ENCODE results near the gene CUEDC1.

GRCh38 chr17:57910462-57911420 lies 44.5 kb downstream of the CUEDC1 start:
- TF ChIP-seq CTCF (IDR thresholded peaks at IDR 0.05; ENCODE audit: low read length), result no peak
- no peak for TF ChIP-seq EZH2 (optimal IDR thresholded peaks at IDR 0.05; ENCODE audit: low read depth, low read length)

Measured in MM.1S (cell line).